Neural cell (in vitro differentiated cells): ENCODE data around the gene C3.

Experiments
- CTCF ChIP-seq: fragments of 450-650 bp; IDR thresholded peaks from 2 replicates; pipeline ENCODE4 v1.5.1; 2014; ENCODE audit warnings: antibody characterized with exemption, mild to moderate bottlenecking, moderate library complexity; ENCODE audit not compliant: poor library complexity, severe bottlenecking
- EZH2 ChIP-seq: fragments of 200-600, 300-800 bp; shearing (Covaris generic), sonication (generic); IDR thresholded peaks from 2 replicates; pipeline ENCODE4 v1.6.1; 2014; ENCODE audit warnings: antibody characterized with exemption, low read length, borderline replicate concordance, mild to moderate bottlenecking; ENCODE audit not compliant: insufficient read depth, poor library complexity, severe bottlenecking

GRCh38 chr19:6730941-6731670, 10.7 kb upstream of the C3 start:
- TF ChIP-seq EZH2 (no peak), CTCF (no peak)
